IPS-NIHi11 (cell line): ENCODE results near the gene ACSL4.
"Not testable (repeated sequence)": the region's sequence is repeated elsewhere in the genome, so short reads cannot be mapped to it uniquely, and the experiment has no call there.

Source experiments
- DNase-seq: peaks from one replicate; pipeline ENCODE4 v3.0.0; 2012; ENCODE audit warnings: mixed read lengths, low spot score

The ACSL4 gene

GRCh38 chrX:109732017-109732801 lies 848 bp downstream of the ACSL4 start:
- DNase-seq, result peak; percentile 2

DNA sequence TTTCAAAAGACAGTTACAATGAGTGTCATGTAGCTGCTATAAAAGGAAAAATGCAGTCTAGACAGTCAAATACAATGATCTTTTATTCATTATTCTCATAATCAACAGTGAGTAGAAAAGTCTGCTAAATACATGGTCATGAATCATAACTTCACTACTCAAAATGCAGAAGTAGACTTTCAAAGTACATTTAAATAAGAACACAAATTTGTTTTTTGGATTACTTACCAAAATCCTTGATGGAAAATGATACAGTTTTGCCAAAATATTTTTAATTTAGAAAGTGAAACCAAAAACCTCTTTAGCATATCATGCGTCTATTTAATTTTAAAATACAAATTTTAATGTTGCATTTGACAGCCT lies 4.9 kb downstream of the ACSL4 start:
- no peak for DNase-seq

GRCh38 chrX:109724971-109725370 lies 8.1 kb downstream of the ACSL4 start:
- not testable (repeated sequence) for DNase-seq

DNA sequence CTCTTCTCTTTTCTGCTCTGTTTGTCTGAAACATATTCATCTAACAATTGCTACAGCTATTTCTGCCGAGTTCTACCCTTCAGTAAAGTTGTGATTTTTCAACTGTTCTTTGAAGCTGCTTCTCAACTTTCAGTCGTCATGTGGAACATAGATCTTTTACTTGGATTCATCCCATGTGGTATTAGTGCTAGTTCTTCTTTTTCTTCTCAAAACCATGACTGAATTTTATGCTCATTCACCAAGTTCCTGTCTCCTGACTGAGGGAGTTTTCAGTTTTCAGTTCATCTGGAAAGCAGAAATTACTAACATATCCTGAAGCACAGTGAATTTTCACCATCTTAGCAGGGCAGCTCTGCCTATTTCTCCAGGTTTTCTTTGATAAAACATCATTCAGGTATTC lies 12.1 kb downstream of the ACSL4 start:
- no peak for DNase-seq

DNA sequence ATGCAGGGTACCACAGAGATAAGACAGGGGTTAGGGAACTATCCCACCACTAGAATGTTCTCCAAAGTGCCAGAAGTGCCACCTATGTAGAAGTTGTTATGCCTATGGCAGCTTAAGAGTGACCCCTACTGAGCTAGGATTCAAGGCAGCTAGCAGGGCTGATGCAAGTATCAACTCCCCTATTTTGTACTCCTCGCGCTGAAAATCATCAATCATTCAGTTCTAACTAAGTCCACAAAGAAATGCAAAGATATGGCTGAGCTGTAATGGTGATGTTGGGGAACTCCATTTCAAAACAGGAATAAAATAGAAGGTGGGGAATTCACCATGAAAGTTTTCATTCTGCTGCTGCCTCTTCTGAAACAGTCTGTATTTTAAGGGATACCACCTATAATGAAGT lies 13.8 kb downstream of the ACSL4 start:
- peak; percentile 7 for DNase-seq

DNA sequence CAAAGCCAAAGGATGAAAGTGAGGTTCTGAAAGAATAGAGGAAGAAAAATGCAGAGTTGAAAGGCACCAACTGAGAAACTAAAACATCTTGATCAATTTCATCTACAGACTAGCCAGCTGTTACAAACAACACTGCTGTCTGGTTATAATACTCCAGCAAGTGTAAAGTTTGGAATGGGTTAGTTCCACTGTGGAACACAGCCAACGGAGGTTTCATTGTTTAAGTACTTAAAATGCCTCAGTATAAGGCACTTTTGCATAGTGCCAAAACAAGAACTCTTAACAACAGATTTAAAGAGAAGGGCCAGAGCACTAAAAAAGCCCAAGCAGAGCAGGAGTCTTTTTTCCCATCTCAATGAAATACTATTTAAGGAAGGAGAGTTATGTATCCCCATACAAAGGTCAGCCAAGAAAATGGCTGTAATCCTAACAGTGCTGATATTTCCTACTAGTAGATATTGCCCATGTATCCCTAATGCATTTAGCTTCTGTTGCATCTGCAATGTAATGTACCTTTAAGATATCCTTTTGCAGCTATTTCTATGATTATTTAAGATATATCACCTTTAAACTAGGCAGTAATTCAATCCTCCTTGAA lies 16.5 kb downstream of the ACSL4 start:
- no peak for DNase-seq

- DNase-seq, result no peak
Observed at GRCh38 chrX:109714340-109714958, 18.6 kb downstream of the ACSL4 start.

- DNase-seq, result no peak
Observed at GRCh38 chrX:109710181-109710580, 22.9 kb downstream of the ACSL4 start.

DNA sequence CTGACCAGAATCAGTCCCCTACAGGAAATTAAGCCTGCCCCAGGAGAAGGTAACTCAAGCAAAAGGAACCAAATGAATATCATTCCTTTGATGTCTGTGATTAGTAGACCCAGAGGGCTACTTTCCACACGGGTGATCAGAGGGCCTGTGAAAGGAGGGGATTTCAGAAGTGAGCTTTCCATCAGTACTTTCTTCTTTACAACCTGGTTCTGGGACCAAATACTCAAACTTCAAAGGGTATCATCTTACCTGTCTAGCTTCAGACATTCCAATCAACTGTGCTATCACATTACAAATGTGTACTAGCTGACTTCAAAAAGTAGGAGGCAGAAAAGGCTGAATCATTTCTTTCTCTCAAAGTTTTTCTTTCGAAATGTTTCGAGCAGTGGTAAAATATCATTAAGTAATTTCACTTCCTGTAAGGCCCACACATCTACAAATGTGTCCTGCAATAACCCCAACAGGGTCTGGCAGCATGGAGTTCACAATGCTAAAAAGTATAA lies 23.9 kb downstream of the ACSL4 start:
- peak; percentile 1 for DNase-seq

DNA sequence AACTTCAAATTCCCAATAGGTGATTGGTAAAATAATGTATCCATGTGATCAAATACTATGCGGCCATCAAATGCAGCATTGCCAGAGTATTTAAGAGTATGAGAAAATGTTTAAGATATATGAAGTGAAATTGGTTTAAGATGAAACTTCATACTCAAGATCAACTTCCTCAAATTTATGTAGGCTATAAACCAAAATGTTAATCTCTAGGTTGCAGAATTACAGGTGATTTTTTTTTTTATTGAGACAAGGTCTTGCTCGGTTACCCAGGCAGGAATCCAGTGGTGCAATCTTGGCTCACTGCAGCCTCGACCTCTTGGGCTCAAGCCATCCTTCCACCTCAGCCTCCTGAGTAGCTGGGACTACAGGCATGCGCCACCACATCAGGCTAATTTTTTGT lies 25.3 kb downstream of the ACSL4 start:
- no peak for DNase-seq

DNA sequence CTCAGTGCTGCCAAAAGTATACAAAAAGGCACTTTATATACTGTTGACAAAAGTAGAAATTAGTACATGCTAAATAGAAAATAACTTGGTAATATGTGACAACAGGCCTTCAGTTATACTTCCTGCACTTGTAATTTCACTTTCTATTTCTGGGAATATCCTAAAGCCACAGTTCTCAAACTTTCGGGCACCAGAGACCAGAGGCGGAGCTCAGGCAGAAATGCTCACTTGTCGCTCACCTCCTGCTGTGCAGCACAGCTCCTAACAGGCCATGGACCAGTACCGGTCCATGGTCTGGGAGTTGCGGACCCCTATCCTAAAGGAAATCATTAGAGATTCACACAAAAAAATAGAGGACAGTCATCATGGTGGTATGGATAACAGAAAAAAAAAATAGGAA lies 25.7 kb downstream of the ACSL4 start:
- no peak for DNase-seq

DNA sequence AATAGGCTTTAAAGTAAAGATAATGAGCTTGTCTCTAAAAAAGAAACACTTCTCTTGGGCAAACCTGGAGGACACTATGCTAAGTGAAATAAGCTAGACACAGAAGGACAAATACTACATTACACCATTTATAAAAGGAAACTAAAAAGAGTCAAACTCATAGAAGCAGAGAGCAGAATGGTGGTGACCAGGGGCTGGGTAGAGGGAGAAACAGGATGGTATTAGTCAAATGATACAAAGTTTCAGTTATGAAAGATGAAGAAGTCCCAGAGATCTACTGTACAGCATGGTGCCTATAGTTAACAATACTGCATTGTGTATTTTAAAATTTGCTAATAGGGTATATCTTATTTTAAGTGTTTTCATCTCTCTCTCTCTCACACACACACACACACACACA lies 28.5 kb downstream of the ACSL4 start:
- DNase-seq, result no peak

DNA sequence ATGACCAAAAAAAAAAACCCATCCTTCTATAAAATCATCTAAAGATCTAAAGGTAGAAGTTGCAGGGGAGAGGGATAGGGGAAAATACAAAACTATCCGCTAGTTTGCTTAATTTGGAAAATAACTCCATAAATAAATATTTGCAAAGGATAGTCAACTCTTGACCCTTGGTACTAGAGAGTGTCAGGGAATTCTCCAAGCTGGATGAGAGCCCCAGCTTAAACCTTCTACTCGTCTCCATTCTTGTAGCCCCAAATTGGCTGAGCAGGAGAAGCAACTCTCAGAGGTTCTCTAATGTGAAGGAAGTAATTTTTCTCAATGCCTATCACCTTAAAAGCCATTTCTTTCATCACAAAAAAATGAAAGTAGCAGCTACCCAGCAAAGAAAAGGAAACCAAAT lies 35.2 kb downstream of the ACSL4 start:
- no peak for DNase-seq

DNA sequence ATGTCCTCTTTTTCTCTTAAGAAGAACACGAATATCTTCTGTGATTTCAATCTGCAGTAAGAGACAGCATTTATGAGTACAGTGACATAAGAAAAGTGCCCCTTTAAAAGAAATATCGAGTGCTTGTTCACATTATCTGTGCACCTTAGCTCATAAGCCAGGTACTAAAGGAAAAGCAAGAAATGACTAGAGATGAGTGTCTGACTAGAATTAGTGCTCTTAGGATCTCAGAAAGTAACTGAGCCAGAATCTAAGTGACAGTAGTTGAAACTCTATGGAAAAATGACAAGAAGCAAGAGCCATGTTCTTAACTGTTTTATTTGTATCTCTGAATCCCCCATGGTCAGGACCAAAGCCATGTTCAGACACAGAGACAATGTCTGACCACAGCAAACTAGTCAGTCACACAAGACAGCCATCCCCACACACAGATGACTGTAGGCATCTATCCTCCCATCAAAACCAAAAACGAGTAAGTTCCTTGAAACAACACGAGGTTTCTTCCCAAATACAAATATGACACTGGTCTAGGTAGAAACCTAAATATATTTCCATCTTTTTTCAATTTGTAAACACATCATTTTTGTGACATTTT lies 36.8 kb downstream of the ACSL4 start:
- DNase-seq, result no peak

DNA sequence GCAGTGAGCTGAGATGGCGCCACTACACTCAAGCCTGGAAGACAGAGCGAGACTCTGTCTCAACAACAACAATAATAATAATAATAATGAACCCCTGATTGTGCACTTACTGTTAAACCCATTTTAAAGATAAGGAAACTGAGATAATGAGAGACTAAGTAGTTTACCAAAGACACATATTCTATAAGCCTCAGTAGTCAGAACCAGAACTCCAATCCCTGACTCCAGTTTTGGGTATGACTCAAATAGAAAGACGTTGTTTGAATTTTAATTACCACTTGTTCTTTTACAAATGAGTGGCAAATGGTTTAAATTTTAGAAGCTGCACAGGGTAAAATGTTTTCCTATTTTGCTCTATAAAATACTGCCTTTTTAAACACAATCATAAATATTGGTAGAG lies 37.4 kb downstream of the ACSL4 start:
- DNase-seq, result no peak

GRCh38 chrX:109691752-109692151 lies 41.3 kb downstream of the ACSL4 start:
- DNase-seq, result no peak

DNA sequence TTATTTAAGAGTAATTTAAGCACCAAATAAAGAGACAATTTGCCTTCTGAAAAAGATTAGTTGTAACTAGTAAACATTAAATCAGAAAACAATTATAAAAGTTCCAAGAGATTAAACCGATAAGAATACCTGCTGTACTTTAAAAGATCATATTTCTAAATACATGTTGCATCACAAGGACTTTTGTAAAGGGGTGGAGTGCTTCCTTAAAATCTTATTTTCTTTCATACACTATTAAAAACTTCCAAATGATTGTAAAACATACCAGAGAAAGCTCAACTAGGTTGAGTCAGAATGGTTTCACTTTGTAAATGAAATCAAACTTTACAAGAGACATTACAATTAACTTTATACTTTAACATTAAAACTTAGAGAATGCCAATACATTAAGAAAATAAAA lies 41.8 kb downstream of the ACSL4 start:
- no peak for DNase-seq

- DNase-seq, result no peak
Observed at GRCh38 chrX:109687903-109688302, 45.2 kb downstream of the ACSL4 start.

GRCh38 chrX:109685656-109686078 lies 47.4 kb downstream of the ACSL4 start:
- no peak for DNase-seq

DNA sequence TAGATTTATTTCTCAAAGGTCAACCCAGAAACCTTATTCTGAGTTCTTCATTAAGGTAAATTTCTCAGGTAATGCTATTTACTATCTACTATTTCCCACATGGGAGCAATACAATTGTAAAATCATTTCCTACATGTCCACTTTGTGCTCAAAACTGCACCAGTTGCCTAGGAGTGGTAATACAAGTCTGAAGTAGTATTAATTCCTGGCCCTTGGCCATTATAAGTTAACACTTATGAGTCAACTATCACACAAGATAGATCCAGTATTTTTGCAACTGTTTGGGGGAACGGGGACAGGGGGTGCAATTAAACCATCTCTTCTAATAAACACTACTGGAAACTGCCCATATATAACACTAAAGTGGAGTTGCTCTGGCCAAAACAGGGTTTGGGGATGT lies 48.9 kb downstream of the ACSL4 start:
- DNase-seq, result no peak

DNA sequence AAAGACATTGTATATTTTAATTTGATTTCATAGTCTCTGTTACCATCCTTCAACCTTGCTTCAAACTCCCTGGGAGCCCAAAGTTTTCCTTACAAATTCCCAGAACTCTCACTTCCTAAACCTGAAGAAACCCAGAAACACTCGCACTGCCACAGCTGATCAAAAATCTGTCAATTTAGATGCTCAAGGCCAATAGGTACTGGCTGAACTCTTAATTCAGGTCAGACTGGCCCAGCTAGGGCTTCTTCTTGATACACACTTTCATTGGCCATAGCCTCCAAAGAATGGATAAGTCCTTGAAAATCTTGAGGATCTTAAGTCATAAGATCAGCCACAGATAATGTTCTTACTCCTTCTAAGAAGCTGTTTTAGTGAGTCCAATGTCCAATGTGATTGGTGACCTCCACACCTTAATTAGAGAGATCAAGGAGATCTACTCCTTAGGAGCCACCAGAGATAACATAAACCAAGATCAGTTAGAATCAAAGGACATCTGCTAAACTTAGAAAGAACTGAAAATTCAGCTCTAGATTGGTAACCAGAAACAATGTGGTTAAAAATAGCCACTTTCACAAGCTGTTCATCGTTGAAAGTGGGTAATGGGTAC lies 51.5 kb downstream of the ACSL4 start:
- no peak for DNase-seq

DNA sequence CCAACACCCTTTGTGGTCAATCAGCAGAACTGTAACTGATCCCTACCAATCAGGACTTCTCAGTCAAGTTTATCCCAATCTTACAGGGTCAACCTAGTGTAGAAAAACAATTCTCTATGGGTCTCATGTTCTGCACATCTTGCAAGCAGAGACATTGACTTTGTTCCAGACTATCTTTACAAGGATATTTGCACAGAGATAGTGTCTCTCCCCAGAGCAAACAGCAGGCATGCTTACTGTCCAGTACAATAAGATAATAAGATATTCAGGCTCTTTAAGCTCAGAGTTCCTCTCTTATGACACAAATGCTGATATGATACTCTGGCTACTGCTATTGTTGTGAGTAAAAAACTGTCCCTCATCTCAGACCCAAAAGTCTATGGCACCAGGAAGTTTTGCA lies 53.2 kb downstream of the ACSL4 start:
- DNase-seq, result no peak

DNA sequence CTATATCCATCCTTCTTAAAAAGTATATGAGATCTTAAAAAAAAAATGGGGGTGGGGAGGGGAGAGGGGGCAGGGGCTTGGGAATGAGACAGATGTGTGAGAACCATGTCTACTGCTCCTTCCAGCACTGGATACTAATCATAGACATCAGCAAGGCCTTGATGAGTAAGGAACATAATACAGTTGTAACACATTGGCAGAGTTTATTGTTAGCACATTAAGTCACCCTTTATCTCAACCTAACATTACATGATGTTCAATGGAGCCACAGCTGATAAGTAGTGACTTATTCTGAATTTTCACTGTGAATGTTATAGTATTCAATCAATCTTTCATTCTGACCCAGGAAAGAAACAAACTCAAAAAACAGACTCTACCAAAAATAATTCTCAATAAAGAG lies 60.8 kb downstream of the ACSL4 start:
- no peak for DNase-seq
